GM18519 (cell line): Measurements from ENCODE around the gene POMT1.
"Not testable (repeated sequence)": the region's sequence is repeated elsewhere in the genome, so short reads cannot be mapped to it uniquely, and the experiment has no call there.

Experiments used
- ATAC-seq: cut with Tn5 transposase; IDR thresholded peaks from one replicate; pipeline ENCODE4 v1.9.1; 2021; ENCODE audit warnings: mild to moderate bottlenecking, moderate library complexity; ENCODE audit not compliant: unreplicated experiment, low FRiP score

The POMT1 gene

DNA sequence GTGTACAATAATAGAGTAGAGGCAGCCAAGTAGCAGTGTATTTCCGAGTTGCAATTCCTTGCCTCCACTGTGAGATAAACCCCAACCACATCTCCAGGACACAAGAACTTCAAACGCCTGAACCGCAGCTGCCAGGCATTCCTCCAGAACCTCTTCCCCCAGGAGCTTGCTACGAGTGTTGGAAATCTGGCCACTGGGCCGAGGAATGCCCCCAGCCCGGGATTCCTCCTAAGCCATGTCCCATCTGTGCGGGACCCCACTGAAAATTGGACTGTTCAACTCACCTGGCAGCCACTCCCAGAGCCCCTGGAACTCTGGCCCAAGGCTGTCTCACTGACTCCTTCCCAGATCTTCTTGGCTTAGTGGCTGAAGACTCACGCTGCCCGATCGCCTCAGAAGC, 46.5 kb downstream of the POMT1 start:
- not testable (repeated sequence) for ATAC-seq

DNA sequence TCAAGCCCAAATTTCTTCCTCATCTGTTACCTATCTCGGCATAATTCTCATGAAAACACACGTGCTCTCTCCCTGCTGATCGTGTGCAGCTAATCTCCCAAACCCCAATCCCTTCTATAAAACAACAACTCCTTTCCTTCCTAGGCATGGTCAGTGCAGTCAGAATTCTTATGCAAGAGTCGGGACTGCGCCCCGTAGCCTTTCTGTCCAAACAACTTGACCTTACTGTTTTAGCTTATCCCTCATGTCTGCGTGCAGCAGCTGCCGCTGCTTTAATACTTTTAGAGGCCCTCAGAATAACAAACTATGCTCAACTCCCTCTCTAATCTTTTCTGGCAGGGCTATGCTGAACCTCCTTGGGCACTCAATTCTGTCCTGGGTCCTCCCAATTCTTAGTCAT, 47.7 kb downstream of the POMT1 start:
- ATAC-seq = not testable (repeated sequence)

DNA sequence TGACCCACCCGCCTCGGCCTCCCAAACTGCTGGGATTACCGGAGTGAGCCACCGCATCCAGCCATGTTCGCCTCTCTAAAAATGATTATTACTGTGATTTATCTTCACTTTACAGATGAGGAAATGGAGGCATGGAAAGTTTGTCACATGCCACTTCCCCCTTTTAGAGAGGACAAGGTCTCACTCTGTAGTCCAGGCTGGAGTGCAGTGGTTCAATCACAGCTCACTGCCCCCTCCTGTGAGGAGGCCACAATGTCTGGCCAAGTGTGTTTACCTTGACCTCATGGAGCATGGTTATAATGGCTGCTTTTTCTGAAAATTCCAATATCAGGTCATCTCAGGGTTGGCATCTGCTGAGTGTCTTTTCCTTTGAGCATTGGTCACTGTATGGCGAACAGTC, 49.3 kb downstream of the POMT1 start:
- no peak for ATAC-seq

DNA sequence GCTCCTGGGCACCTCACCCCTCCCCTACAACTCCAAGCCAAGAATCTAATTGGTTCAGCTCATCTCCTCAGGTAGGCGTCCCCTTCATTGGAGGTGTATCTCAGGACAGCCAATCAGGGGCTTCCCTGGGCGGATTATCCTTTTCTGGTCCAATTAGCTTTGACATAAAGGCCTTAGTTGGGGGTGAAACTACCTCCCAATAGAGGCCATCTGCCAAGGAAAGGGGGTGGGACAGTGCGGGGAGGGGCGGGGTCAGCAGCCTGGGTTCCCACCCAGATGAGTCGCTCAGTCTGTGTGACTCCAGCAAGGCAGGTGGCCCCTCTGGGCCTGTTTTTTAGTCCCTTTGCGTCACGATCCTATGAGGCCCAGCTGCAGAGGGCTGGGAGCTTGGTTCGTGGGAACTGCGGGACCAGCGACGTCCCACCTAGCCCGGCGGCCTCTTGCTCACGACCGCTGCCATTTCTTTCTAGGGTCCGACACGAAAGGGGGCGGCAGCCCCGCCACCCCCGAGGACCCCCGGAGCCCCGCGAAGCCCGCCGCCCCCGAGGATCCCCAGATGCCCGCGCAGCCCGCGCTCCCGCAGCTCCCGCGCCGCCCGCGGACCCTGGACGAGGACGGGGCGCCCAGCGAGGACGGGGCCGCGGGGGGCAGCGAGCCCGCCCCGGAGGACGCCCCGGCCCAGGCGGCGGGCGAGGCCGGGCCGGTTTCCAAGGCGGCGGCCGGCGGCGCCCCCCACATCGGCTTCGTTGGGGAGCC, 51.5 kb downstream of the POMT1 start:
- ATAC-seq = no peak

DNA sequence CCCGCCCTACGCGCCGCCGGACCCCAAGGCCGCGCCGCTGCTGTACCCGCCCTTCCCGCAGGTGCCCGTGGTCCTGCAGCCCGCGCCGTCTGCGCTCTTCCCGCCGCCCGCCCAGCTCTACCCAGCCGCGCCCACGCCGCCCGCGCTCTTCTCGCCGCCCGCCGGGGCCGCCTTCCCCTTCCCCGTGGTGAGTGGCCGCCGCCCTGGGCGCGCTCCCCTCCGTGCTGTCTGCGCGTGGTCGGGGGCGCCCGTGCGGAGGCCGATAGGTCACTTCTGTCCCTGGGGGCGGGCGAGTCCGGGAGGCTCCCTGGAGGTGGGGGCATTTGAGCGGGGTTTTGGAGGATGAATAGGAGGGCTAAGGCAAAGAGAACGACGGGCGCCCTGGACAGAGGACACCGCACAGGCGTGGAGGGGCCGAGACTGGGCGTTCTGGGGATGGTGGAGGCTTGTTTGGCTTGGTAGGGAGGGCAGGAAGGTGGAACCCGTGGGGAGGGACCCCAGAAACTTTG, 52.2 kb downstream of the POMT1 start:
- ATAC-seq = no peak

DNA sequence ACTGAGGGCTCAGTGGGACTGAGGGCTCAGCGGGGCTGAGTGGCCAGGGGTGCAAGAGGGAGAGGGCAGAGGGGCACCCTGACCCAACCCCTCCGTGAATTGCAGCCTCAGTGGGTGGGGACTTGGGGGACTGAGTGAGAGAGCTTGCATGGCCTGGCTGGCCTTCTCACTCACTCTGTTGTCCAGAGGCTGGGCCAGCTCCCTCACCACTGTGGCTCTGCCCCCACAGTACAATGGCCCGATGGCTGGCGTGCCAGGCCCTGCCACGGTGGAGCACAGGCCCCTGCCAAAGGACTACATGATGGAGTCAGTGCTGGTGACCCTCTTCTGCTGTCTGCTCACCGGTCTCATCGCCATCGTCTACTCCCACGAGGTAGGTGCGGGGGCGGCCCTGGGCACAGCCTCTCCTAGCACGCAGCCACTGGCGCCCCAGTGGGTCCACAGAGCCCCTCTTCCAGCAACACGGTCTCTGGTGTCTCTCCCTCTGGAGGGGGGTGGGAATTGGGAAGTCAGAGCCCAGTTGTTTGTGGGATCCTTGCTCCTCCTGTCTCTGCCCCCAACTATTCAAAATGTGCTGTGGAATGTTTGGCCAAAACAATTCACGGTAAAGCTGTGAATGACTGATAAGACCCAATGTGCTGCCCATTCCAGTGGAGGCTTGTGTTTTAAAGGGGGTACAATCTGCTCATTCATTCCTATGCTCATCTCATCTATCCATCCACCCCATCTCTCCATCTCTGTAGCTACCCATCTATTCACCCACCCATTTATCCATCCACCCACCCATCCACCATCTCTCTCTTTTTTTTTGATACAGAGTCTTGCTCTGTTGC, 53.3 kb downstream of the POMT1 start:
- ATAC-seq = no peak

DNA sequence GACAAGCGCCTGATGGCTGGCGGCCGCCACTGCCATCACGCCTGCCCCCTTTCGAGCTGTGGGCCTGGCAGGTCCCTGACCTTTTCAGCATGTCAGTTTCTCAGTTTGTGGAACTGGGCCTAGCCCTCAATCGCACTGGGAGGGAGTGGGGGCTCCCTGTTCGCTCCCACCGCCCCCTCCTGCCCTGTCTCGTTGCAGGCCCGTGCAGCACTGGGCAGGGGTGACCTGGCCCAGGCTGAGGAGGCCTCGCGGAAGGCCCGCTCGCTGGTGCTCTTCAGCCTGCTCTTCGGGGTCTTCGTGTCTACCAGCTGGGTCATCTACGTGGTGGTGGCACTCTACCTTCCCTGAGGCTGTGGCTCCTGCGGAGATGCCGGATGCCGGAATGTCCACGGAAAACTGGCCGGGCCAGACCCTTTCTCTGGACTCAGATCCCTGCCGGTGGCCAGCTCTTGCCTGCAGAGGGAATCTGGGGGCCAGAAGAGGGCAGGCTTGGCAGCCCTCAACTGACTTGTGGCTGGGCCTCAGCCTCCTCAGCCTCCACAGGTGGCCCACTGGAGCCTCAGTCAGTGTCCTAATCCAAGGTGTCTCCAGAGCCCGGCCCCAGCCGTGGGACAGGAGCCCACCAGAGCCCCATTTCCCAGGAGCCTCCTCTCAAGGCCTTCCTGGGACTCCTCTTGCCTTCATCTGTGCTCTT, 55.3 kb downstream of the POMT1 start:
- no peak for ATAC-seq

DNA sequence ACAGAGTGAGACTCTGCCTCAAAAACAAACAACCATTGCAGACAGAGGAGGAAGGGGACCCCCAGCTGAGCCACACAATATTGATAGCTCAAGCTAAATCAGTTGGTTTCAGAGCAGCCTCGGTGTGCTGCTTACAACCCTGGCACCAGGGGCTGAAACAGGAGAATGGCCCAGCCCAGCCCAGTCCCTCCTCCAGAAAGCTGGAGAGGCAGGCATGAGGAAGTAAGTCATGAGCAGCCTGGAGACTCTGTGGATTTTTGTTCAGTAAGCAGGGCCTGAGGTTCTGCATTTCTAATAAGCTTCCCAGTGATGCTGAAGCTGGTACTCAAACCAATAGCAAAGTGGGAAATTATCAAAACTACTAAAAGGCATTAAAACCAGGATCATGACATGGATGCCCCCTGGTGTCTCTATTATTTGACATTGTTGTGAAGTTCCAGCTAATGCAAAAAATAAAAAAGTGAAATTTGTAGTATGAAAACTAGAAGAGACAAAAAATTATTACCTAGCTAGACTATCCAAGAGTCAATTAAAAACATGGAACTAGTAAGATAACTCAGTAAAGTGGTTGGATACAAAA, 56.8 kb downstream of the POMT1 start:
- ATAC-seq = no peak

DNA sequence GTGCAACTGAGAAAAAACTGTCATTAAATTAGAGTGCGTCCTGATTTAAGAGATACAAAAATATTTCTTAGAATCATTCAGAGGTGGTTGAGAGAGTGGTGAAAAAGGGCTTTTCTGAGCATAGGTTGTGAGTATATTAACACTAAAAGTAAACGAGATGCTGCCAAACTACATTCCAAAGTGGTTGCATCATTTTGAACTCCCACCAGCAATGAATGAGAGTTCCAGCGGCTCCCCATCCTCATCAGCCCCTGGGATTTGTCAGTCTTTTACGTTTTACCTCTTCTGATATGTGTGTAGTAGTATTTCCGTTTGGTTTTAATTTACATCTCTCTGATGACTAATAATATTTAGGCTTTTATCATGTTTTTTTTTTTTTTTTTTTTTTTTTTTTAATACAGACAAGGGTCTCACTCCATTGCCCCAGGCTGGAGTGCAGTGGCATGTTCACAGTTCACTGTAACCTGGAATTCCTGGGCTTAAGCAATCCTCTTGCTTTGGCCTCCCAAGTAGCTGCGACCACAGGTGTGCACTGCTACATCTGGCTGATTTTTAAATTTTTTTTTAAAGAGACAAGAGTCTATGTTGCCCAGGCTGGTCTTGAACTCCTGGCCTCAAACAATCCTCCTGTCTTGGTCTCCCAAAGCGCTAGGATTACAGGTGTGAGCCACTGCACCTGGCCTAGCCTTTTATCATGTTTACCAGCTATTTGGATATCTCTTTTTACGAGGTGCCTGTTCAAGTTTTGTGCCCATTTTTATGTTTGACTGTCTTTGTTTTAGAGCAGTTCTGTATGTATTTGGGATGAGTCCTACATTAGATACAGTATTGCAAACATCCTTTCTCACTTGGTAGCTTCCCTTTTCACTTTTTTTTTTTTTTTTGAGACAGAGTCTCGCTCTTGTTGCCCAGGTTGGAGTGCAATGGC, 59.6 kb downstream of the POMT1 start:
- no peak for ATAC-seq

DNA sequence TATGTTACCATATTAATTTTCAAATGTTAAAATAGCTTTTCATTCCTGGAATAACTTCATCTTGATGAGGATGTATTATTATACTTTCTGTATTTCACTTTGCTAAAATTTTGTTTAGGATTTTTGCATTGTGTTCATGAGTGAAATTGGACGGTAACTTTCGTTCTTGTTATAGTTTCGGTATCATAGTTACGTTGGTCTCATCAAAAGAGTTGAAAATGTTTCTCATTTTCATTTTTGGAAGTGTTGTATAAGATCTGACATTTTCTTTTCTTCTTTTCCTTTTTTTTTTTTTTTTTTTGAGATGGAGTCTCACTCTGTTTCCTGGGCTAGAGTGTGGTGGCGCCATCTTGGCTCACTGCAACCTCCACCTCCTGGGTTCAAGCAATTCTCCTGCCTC, 62.7 kb downstream of the POMT1 start:
- ATAC-seq = no peak

DNA sequence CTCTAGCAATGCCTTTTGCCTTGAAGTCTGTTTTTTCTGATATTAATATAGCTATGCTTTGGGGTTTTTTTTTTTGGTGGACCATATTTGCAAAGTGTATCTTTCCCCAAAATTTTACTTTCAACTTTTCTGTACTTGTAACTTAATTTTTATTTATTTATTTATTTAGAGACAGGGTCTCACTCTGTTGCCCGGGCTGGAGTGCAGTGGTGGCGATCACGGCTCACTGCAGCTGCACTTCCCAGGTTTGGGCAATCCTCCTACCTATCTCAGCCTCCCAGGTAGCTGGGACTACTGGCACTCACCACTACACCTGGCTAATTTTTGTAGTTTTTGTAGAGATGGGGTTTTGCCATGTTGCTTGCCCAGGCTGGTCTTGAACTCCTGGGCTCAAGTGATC, 63.4 kb downstream of the POMT1 start:
- ATAC-seq = no peak

DNA sequence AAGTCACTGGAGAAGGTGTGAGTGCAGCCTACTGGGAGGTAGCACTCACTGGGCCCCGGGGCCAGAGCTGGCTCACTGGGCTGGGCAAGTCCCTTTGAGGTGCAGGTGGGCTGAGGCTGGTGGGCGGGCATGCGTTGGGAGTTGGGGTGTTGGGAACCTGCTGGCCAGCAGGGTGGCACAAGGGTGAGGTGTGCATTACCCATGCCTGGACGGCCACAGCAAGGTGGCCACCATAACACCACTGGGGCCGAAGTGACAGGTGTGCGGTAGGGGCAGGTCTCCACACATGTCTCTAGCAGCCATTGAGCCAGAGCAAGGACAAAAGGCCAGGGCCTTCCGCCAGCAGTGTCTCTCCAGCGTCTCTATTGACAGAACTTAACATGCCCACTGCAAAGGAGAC, 65.2 kb downstream of the POMT1 start:
- ATAC-seq = no peak
